Naive B cell (primary cell): ENCODE data around the gene JAK1. TPM values are rescaled to one million over a fixed set of nuclear protein-coding genes. Genes with fewer than 3 reads are reported as not detected.

Experiments used
- ATAC-seq, 2 donors: fragments of 150-1000 bp; cut with Tn5 transposase; 2 replicates each; pipeline ENCODE4 v1.10.0; 2021; ENCODE audit warnings: low read depth in 2 of 2, mild to moderate bottlenecking in 2 of 2, moderate library complexity in 2 of 2
- DNase-seq: peaks from one replicate; pipeline ENCODE4 v3.0.0; 2022
- H3K27ac Mint-ChIP-seq, 6 donors: one replicate each; pipeline ENCODE4 v1.8.0; 2020 to 2022; ENCODE audit warnings: mild to moderate bottlenecking in 6 of 6, mixed read lengths in 6 of 6, moderate library complexity in 5 of 6, inconsistent platforms in 2 of 6
- H3K27me3 Mint-ChIP-seq, 3 donors: one replicate each; pipeline ENCODE4 v1.8.0; 2021 to 2022; ENCODE audit warnings: mixed read lengths in 3 of 3, mild to moderate bottlenecking in 1 of 3
- H3K36me3 Mint-ChIP-seq, 2 donors: one replicate each; pipeline ENCODE4 v1.8.0; 2020 to 2022; ENCODE audit warnings: mixed read lengths in 2 of 2, inconsistent platforms in 1 of 2, mild to moderate bottlenecking in 1 of 2
- H3K4me1 Mint-ChIP-seq, 3 donors: one replicate each; pipeline ENCODE4 v1.8.0; 2020 to 2022; ENCODE audit warnings: mixed read lengths in 3 of 3, inconsistent platforms in 1 of 3, mild to moderate bottlenecking in 1 of 3, moderate library complexity in 1 of 3
- H3K4me3 Mint-ChIP-seq, 8 donors: one replicate each; pipeline ENCODE4 v1.8.0; 2020 to 2022; ENCODE audit warnings: mild to moderate bottlenecking in 8 of 8, mixed read lengths in 8 of 8, moderate library complexity in 8 of 8, inconsistent platforms in 2 of 8
- H3K9me3 Mint-ChIP-seq, 7 donors: one replicate each; pipeline ENCODE4 v1.8.0; 2020 to 2022; ENCODE audit warnings: mixed read lengths in 7 of 7, mild to moderate bottlenecking in 5 of 7, inconsistent platforms in 2 of 7, moderate library complexity in 1 of 7
- polyA plus RNA-seq, 6 donors: library from polyadenylated mRNA; unstranded; fragments of 300-500 nt; fragmentation: Illumina TruSeq; gene quantifications; one replicate each; pipeline ENCODE4 v1.2.3, GENCODE V29; 2021; ENCODE audit warnings: low read depth in 6 of 6

The JAK1 gene
- polyA plus RNA-seq, 6 donors from 2014 or later, result 182 to 259 (median 194) TPM

DNA sequence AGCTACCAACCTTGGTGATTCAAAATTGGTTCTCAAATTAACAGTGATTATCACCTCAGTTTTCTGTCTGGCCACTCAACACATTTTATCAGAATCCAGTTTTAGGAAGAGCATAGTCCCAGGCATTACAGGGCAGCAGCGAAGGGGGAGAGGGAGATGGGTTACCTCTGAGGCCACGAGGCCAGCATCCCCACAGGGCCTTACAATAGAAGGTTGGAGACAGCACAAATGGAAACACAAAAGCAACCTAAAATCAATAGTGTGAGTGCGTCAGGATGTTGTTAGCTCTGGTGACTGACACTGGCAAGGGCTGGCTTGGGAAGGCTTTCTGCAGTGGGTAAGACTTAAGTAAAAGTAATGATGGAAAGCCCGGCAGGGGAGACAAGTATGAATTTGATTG is 79.5 kb downstream of the JAK1 start:
- Mint-ChIP-seq H3K27me3 (no peaks in the 10 kb centered on the region), H3K9me3 (no peaks in the 10 kb centered on the region), H3K4me1 (peaks cover 61 to 64% (median 63%) of the 10 kb centered on the region in 3 donors), H3K27ac (peak overlapping the region in 2 of 6 donors; percentile 64 to 70), H3K36me3 (peaks cover 0 to 7% of the 10 kb centered on the region in 2 donors), H3K4me3 (peak overlapping the region in 1 of 8 donors; percentile 57)
- ATAC-seq (no peak), DNase-seq (no peak)

DNA sequence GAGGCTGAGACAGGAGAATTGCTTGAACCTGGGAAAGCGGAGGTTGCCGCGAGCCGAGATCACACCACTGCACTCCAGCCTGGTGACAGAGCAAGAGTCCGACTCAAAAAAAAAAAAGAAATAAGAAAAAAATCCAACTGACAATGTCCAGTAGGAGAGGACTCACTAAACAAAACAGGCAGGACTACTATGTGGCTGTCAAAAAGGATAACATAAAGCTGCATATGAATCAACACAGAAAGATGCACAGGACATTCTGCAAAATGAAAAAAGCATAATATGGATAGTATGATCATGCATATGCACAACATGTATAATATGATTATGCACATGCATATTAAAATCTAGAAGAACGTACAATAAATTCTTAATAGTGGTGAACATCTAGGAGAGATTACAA is 80.7 kb downstream of the JAK1 start:
- no peaks in the 10 kb centered on the region for H3K27me3 Mint-ChIP-seq
- DNase-seq, result no peak
- H3K4me1 Mint-ChIP-seq, result peaks cover 53 to 57% (median 53%) of the 10 kb centered on the region in 3 donors
- H3K4me3 Mint-ChIP-seq, result no peak overlapping the region
- no peak for ATAC-seq
- H3K9me3 Mint-ChIP-seq, result no peaks in the 10 kb centered on the region
- H3K27ac Mint-ChIP-seq, result no peak overlapping the region
- peaks cover 0 to 7% of the 10 kb centered on the region in 2 donors for H3K36me3 Mint-ChIP-seq

DNA sequence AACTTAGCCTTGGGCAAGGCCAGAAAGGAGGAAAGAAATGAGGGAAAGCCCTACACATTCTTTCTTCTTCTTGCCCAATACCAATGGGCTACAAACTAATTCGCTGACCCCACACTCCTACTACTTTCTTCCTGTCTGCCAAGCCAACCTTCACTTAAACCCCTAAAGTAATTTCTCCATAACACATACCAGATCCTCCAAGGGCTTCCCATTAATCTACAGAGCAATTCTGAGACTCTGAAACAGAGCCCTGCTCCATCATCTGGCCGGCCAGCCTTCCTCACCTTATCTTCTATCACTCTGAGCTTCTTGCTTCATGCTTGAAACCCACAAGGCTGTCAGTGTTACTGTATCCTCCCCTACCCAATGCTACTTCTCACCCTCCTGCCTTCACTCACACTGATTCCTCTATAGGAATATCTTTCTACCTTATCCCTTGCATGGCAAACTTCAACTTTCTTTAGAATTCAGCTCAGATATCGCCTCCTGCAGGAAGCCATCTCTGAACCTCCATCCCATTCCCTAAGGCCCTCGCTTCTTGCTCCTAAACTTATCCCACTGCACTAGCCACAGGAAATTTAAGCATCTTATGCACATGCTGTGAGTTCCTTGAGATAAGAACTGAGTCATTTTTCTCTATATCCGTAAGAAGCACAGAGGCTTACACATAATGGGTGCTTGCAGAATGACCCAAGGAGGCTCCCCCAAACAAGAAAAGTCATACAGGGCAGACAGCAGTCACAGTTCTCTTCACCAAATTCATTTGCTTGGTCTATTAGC is 81.9 kb downstream of the JAK1 start:
- peaks cover 0 to 7% of the 10 kb centered on the region in 2 donors for H3K36me3 Mint-ChIP-seq

DNA sequence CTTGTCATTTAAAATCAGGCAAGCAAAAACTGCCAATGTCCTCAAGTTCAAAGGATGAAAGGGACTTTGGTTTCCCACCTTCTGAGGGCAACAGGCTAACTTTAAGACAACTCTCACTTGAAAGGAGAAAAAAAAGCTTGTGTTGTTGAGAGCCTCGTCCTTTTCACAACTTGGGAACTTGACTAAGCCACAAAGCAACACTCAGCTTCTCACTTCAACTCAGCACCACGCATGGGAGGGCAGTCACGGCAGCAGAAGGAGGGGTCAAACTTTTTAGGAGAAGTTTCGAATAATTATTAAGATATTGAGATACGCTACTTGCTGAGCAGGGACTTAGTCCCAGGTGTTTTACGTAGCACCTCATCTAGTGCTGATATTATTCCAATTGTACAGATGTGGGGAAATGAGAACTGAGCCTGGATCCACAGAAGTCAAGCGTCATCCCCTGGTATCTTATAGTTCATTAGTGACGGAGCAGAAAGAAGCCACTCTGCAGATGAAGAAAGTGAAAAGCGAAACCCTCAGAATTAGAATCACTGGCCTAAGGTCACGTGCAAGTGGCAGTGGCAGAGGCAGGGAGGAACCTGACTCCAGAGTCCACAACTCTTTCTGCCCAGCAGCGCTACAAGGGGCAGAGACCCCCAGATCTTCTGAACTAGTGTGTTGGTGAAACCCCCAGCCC is 83.6 kb downstream of the JAK1 start:
- Mint-ChIP-seq H3K27me3 (no peaks in the 10 kb centered on the region), H3K27ac (peak overlapping the region in 3 of 6 donors; percentile 17 to 85 (median 21)), H3K9me3 (no peaks in the 10 kb centered on the region), H3K36me3 (peaks cover 0 to 11% of the 10 kb centered on the region in 2 donors), H3K4me1 (peaks cover 24 to 41% (median 28%) of the 10 kb centered on the region in 3 donors), H3K4me3 (no peak overlapping the region)
- ATAC-seq (peak in 1 of 2 donors; percentile 51), DNase-seq (no peak)

More for the DNA sequence above, 81.9 kb downstream of the JAK1 start:
- Mint-ChIP-seq H3K9me3 (no peaks in the 10 kb centered on the region), H3K4me3 (no peak overlapping the region), H3K27ac (peak overlapping the region in 4 of 6 donors; percentile 0 to 64 (median 14)), H3K27me3 (no peaks in the 10 kb centered on the region), H3K4me1 (peaks cover 41 to 45% (median 45%) of the 10 kb centered on the region in 3 donors)
- DNase-seq (no peak), ATAC-seq (no peak)

DNA sequence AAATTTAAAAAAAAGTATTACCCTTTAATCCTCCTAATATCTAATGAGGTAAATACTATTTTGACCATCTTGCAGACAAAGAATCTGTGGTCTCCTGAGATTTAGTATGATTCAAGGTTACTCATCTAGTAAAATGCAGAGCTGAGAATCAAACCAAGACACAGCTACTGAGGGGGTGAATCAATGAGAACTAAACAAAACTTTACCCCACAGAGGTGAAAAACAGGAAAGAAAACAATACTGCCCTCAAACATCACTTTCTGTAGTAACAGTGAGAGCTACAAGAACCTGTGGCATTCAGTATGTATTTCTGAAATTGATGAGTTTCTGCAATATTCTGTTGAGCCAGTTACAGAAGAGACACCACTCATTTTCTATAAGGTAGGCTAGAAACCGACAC is 85.1 kb downstream of the JAK1 start:
- no peaks in the 10 kb centered on the region for H3K27me3 Mint-ChIP-seq
- ATAC-seq (no peak), DNase-seq (no peak)
- H3K27ac Mint-ChIP-seq, result peak overlapping the region in 4 of 6 donors; percentile 44 to 55 (median 48)
- H3K4me3 Mint-ChIP-seq, result no peak overlapping the region
- no peaks in the 10 kb centered on the region for H3K9me3 Mint-ChIP-seq
- H3K4me1 Mint-ChIP-seq, result peaks cover 9 to 27% (median 15%) of the 10 kb centered on the region in 3 donors
- peaks cover 7 to 16% of the 10 kb centered on the region in 2 donors for H3K36me3 Mint-ChIP-seq

DNA sequence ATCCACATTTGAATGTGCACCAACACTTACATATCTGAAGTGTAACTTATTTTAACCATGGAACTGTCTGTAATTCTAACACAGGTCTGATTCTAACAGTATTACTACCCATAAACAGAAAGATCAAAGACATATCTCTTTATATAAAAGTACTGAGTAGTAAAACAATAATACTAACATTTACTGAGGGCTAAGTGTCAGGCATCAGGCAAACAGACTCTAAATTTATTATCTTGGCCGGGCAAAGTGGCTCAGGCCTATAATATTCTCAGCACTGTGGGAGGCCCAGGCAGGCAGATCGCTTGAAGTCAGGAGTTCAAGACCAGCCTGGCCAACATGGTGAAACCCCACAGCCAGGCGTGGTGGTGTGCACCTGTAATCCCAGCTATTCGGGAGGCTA is 85.9 kb downstream of the JAK1 start:
- DNase-seq, result no peak
- Mint-ChIP-seq H3K27me3 (no peaks in the 10 kb centered on the region), H3K9me3 (no peaks in the 10 kb centered on the region), H3K27ac (peak overlapping the region in 2 of 6 donors; percentile 41 to 47), H3K4me1 (peaks cover 12 to 28% (median 14%) of the 10 kb centered on the region in 3 donors), H3K36me3 (peaks cover 15 to 22% of the 10 kb centered on the region in 2 donors), H3K4me3 (no peak overlapping the region)
- no peak for ATAC-seq

DNA sequence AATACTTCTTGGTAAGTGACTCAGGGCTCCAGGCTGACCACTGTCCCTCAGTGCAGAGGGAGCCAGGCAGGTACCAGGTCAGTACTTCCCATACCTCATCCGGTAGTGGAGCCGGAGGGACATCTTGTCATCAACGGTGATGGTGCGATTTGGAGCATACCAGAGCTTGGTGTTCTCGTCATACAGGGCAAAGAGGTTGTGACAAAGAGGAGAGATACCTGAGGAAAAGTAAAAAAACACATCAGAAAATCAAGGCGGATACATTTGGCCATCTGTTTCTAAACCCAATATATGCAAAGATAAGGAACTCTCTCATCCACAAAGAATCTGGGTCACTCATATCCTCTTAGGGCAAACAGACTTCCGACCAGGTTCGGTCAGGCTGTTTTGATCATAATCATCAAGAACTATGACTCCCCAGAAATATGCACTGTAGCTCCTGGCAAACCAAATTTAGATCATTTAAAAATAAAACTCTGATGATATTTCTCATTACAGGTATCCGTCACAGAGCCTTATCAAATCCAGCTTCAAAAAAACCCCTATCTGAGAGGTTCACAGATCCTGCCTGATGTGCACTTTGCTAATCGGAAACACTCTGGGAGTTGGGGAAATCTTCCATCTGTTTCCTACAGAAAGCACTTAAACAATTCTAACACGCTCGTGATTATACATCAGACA is 87.3 kb downstream of the JAK1 start:
- Mint-ChIP-seq H3K4me3 (no peak overlapping the region), H3K27me3 (no peaks in the 10 kb centered on the region), H3K36me3 (peaks cover 21 to 24% of the 10 kb centered on the region in 2 donors), H3K9me3 (no peaks in the 10 kb centered on the region), H3K4me1 (peaks cover 9 to 21% (median 16%) of the 10 kb centered on the region in 3 donors), H3K27ac (peak overlapping the region in 2 of 6 donors; percentile 35 to 69)
- ATAC-seq (no peak), DNase-seq (no peak)

DNA sequence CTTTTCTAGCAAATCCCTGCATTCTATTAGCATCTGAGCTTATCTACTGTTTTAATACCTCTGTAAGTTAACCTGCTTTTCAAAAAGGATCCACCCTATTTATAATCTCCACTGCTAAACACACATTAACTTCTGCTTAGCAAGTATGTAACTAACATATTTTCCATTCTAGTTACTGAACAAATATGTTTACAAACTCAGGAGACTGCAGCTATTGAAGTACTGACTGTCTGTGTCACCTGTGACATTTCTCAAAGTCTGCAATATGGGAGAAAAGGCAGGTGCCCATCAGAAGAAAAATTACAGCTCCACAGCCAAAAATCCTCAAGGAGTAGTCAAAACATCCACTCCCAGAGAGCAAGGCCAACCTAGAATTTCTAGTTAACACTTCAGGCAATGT is 88.3 kb downstream of the JAK1 start:
- H3K27ac Mint-ChIP-seq, result no peak overlapping the region
- ATAC-seq (no peak), DNase-seq (no peak)
- no peaks in the 10 kb centered on the region for H3K27me3 Mint-ChIP-seq
- peaks cover 12 to 21% (median 18%) of the 10 kb centered on the region in 3 donors for H3K4me1 Mint-ChIP-seq
- peaks cover 30 to 31% of the 10 kb centered on the region in 2 donors for H3K36me3 Mint-ChIP-seq
- H3K4me3 Mint-ChIP-seq, result no peak overlapping the region
- no peaks in the 10 kb centered on the region for H3K9me3 Mint-ChIP-seq

DNA sequence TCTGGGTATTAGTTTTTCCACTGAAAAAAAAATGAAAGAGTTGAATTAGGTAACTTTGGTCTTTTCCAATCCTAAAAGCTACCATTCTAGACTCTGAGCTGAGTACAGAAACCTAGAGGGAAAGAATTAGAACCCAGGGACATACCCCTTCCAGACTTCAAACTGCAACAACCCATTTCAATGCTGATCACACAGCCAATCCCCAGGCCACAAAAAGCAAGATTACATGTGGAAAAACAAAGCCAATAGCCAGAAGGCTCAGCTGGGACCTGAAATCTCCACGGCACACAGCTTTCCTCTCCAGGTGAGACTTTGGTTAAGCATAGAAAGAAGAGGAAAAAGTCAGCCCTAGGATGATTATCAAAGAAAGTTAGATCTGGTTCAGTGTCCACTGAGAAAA is 88.8 kb downstream of the JAK1 start:
- Mint-ChIP-seq H3K27me3 (no peaks in the 10 kb centered on the region), H3K36me3 (peaks cover 35% of the 10 kb centered on the region in 2 donors), H3K27ac (peak overlapping the region in 3 of 6 donors; percentile 53 to 84 (median 58)), H3K9me3 (no peaks in the 10 kb centered on the region), H3K4me3 (no peak overlapping the region), H3K4me1 (peaks cover 10 to 21% (median 19%) of the 10 kb centered on the region in 3 donors)
- ATAC-seq (no peak), DNase-seq (no peak)

DNA sequence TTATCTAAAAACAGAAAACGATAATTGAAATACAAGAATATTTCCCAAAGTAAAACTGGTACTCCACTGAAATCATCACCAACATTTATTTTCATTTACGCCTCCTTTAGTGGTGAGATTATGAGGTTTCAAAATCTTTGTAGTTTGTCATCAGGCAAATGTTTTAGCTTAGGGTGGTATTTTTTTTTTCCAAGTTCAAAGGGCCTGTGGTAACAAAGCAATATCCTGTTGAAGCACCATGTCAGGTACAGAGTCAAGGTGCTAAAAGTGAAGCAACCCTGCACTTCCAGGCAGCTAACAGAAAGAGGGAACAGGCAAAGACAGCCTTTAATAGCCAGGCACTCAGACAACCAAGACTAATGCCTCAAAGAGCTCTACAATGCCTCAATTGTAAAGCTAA is 89.2 kb downstream of the JAK1 start:
- Mint-ChIP-seq H3K4me3 (no peak overlapping the region), H3K36me3 (peaks cover 39% of the 10 kb centered on the region in 2 donors), H3K27me3 (no peaks in the 10 kb centered on the region), H3K4me1 (peaks cover 10 to 20% (median 17%) of the 10 kb centered on the region in 3 donors), H3K27ac (peak overlapping the region in 2 of 6 donors; percentile 72 to 79), H3K9me3 (no peaks in the 10 kb centered on the region)
- DNase-seq (no peak), ATAC-seq (no peak)

DNA sequence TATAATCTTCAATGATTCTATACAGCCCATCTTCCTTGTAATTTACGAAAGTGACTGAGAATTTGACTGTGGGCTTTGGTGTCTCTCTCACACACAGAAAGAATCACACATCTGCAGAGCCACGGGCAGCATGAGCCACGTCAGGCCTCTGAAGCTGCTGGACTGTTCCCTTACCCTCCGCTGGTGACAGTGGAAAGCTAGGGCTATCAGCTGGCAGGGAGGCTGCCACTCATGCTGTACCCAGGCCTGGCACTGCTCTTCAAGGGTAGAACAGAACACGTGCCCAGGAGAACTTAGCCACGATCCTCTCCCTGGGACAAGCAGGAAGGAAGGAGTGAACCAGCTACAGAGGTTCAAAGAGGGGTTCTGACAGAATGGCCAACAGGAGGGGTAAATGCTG is 90.7 kb downstream of the JAK1 start:
- Mint-ChIP-seq H3K36me3 (peaks cover 42 to 55% of the 10 kb centered on the region in 2 donors), H3K4me1 (peaks cover 6 to 21% (median 19%) of the 10 kb centered on the region in 3 donors), H3K9me3 (no peaks in the 10 kb centered on the region), H3K27ac (peak overlapping the region in 4 of 6 donors; percentile 13 to 79 (median 54)), H3K27me3 (no peaks in the 10 kb centered on the region), H3K4me3 (peak overlapping the region in 1 of 8 donors; percentile 48)
- ATAC-seq, result no peak
- no peak for DNase-seq

DNA sequence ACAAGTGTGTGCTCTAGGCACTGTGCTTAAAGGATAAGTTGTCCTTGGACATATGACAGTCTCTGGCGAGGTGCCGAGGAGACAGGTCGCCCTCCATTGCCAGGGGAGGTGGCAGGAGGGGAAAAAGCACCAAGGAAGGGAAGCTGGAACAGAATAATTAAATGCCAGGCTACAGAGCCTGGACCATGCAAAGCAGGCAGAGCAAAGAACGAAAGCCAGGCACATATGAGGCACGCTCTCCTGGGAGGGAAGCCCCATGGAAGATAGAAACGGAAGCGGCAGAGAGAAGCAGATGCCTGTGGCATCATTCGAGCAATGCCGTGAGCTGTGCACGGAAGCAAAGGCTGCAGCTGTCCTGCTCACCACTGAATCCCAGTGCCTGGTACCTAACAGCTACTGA is 91.2 kb downstream of the JAK1 start:
- H3K27ac Mint-ChIP-seq, result peak overlapping the region in 5 of 6 donors; percentile 39 to 90 (median 76)
- ATAC-seq, result no peak

DNA sequence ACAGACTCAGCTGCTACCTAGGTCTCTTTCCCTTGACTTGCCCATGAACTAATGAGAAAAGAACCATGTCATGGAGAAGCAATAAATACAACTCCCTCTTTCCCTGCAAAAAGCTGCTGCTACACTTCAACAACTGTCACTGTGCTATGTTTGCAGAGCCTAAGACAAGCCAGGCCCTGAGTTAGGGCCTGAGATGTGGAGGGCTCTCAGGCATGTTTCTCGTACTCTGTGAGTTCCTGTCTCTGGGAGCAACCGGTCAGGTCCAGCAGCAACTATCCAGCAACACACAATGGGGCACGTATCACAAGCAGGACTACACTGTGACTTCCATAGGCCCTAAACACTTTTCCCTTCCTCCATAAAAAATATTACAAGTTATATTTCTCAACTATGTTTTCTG is 91.7 kb downstream of the JAK1 start:
- peaks cover 6 to 21% (median 19%) of the 10 kb centered on the region in 3 donors for H3K4me1 Mint-ChIP-seq
- H3K27me3 Mint-ChIP-seq, result no peaks in the 10 kb centered on the region
- DNase-seq (no peak), ATAC-seq (no peak)
- peaks cover 42 to 55% of the 10 kb centered on the region in 2 donors for H3K36me3 Mint-ChIP-seq
- H3K9me3 Mint-ChIP-seq, result no peaks in the 10 kb centered on the region
- H3K4me3 Mint-ChIP-seq, result peak overlapping the region in 1 of 8 donors; percentile 25
- H3K27ac Mint-ChIP-seq, result peak overlapping the region in 2 of 6 donors; percentile 47 to 69

More for the DNA sequence above, 91.2 kb downstream of the JAK1 start:
- H3K36me3 Mint-ChIP-seq, result peaks cover 42 to 55% of the 10 kb centered on the region in 2 donors
- no peak overlapping the region for H3K4me3 Mint-ChIP-seq
- DNase-seq, result no peak
- peaks cover 6 to 21% (median 19%) of the 10 kb centered on the region in 3 donors for H3K4me1 Mint-ChIP-seq
- H3K9me3 Mint-ChIP-seq, result no peaks in the 10 kb centered on the region
- no peaks in the 10 kb centered on the region for H3K27me3 Mint-ChIP-seq
